Transverse colon (tissue), 3 donors: Measurements from ENCODE around the gene SPRN.

ENCODE experiments used
- EP300 ChIP-seq: sonication (generic); formaldehyde crosslinking; IDR thresholded peaks from one replicate; pipeline ENCODE4 v1.6.1; 2017; ENCODE audit warnings: antibody characterized with exemption, low read depth
- POLR2A ChIP-seq: fragments of 450-650 bp; IDR thresholded peaks from one replicate; pipeline ENCODE4 v1.6.1; 2016; ENCODE audit warnings: antibody characterized with exemption, mild to moderate bottlenecking, moderate library complexity
- TF ChIP-seq, protein P1 (sequence below), 5 experiments: fragments of 200-600 bp in 3 of 5; fragments of 450-650 bp in 2 of 5; sonication (generic) in 3 of 5; IDR thresholded peaks; 1 replicate in 2 of 5; 2 replicates in 3 of 5; pipeline ENCODE4 v1.5.1; 2016 to 2017; ENCODE audit warnings: antibody characterized with exemption in 5 of 5, inconsistent platforms in 3 of 5, mild to moderate bottlenecking in 2 of 5, moderate library complexity in 1 of 5

DNA sequence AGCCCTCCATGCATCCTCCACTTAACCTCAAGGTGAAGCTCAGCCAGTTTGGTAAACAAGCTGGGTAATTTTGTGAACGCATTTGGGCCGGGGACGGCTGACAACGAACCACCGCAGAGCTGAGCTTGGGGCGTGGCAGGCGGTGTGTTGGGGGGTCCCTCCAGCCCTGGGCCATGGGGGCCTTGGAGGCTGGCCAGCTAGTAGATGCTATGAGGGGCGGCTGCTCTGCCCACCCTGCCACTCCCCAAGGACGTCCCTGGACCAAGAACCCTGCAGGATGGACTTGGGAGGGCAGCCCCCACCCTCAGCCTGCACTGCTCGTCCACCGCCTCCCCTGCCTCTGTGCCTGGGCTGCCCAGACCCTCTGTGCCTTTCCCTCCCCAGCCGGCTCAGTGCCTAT is 17.4 kb upstream of the SPRN start:
- TF ChIP-seq, protein P1, sequence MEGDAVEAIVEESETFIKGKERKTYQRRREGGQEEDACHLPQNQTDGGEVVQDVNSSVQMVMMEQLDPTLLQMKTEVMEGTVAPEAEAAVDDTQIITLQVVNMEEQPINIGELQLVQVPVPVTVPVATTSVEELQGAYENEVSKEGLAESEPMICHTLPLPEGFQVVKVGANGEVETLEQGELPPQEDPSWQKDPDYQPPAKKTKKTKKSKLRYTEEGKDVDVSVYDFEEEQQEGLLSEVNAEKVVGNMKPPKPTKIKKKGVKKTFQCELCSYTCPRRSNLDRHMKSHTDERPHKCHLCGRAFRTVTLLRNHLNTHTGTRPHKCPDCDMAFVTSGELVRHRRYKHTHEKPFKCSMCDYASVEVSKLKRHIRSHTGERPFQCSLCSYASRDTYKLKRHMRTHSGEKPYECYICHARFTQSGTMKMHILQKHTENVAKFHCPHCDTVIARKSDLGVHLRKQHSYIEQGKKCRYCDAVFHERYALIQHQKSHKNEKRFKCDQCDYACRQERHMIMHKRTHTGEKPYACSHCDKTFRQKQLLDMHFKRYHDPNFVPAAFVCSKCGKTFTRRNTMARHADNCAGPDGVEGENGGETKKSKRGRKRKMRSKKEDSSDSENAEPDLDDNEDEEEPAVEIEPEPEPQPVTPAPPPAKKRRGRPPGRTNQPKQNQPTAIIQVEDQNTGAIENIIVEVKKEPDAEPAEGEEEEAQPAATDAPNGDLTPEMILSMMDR (IDR thresholded peaks at IDR 0.05): no peak
- TF ChIP-seq POLR2A (no peak), EP300 (no peak)
